ENCODE measurements around the gene CFAP44. TPM values are rescaled to one million over a fixed set of nuclear protein-coding genes. Genes with fewer than 3 reads are reported as not detected.

The CFAP44 gene
- total RNA-seq, 1 experiment from 2014 or later: 0.74 TPM

- no peak for ATAC-seq
- ChIA-PET POLR2A (no interaction called here), CTCF (no interaction called here)
- intact Hi-C loops (cut with micrococcal nuclease; ENCODE audit: unreplicated experiment) (no loop called here), in situ Hi-C loops (cut with HindIII; ENCODE audit: low pct_unique_long_range_greater_than_20kb, low sequenced_read_pairs) (no loop called here)
- no peaks in the 10 kb centered on the region for H3K36me3 ChIP-seq (ENCODE audit: control insufficient read depth, insufficient read depth, low read length)
- H3K4me3 ChIP-seq (ENCODE audit: low read depth in 2 of 2, low read length in 2 of 2): no peak overlapping the region
- no peak for DNase-seq (ENCODE audit: low read depth, low spot score)
- no peaks in the 10 kb centered on the region for H3K9me3 ChIP-seq (ENCODE audit: control insufficient read depth, insufficient read depth, low read depth, low read length)
- H3K27me3 ChIP-seq (ENCODE audit: control insufficient read depth, insufficient read depth, low read length): no peaks in the 10 kb centered on the region
- H3K4me1 ChIP-seq (ENCODE audit: control insufficient read depth, insufficient read depth, low read length): no peaks in the 10 kb centered on the region
- no peak overlapping the region for H3K27ac ChIP-seq (ENCODE audit: low read length)
- BruUV-seq (replicated peaks): no TSS peak
- TF ChIP-seq POLR2AphosphoS5 (IDR thresholded peaks at IDR 0.05; ENCODE audit: low read depth, low read length) (no peak), CTCF (IDR thresholded peaks at IDR 0.05) (no peak), TCF7L2 (IDR thresholded peaks at IDR 0.05; ENCODE audit: low read depth, low read length) (no peak), REST (IDR thresholded peaks at IDR 0.05; ENCODE audit: insufficient read depth in 1 of 2, low read depth in 2 of 2, low read length in 1 of 2) (no peak), SIN3A (IDR thresholded peaks at IDR 0.05; ENCODE audit: borderline replicate concordance, insufficient read depth, low read depth, low read length) (no peak)
Measured at GRCh38 chr3:113431811-113432210, 9.5 kb downstream of the CFAP44 start.

DNA sequence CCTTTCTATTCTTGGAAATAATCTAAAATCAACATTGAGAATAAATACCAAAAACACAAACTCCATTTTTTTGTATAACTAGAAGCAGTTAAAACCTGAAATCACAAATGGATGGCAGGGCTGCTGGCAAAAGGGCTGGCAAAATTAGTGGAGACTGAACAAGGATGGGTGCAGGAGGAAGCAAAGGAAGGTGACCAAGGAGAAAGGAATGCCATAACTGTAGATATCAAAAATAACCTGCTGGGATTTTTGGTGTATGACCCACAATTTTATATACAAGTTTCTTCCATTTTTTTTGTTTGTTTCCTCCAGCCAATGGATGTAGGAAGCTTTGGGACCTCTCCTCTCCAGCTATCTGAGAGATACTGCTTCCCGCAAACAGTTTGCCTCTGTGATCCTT, 12.7 kb downstream of the CFAP44 start:
- Histone ChIP-seq H3K27ac (ENCODE audit: low read length) (no peak overlapping the region), H3K4me1 (ENCODE audit: control insufficient read depth, insufficient read depth, low read length) (no peaks in the 10 kb centered on the region), H3K9me3 (ENCODE audit: control insufficient read depth, insufficient read depth, low read depth, low read length) (no peaks in the 10 kb centered on the region), H3K27me3 (ENCODE audit: control insufficient read depth, insufficient read depth, low read length) (no peaks in the 10 kb centered on the region), H3K4me3 (ENCODE audit: low read depth in 2 of 2, low read length in 2 of 2) (no peak overlapping the region), H3K36me3 (ENCODE audit: control insufficient read depth, insufficient read depth, low read length) (no peaks in the 10 kb centered on the region)
- CTCF ChIA-PET: no interaction called here
- intact Hi-C loops (cut with micrococcal nuclease; ENCODE audit: unreplicated experiment): no loop called here
- TF ChIP-seq CTCF (IDR thresholded peaks at IDR 0.05) (no peak), POLR2AphosphoS5 (IDR thresholded peaks at IDR 0.05; ENCODE audit: low read depth, low read length) (no peak), TCF7L2 (IDR thresholded peaks at IDR 0.05; ENCODE audit: low read depth, low read length) (no peak), REST (IDR thresholded peaks at IDR 0.05; ENCODE audit: insufficient read depth in 1 of 2, low read depth in 2 of 2, low read length in 1 of 2) (no peak), SIN3A (IDR thresholded peaks at IDR 0.05; ENCODE audit: borderline replicate concordance, insufficient read depth, low read depth, low read length) (no peak)
- in situ Hi-C loops (cut with HindIII; ENCODE audit: low pct_unique_long_range_greater_than_20kb, low sequenced_read_pairs): no loop called here
- no TSS peak for BruUV-seq (replicated peaks)
- POLR2A ChIA-PET: no interaction called here
- ATAC-seq (no peak), DNase-seq (ENCODE audit: low read depth, low spot score) (no peak)
